Colon (tissue), 2 donors: ENCODE measurements around the gene BCL2L13.
"Not testable (repeated sequence)": the region's sequence is repeated elsewhere in the genome, so short reads cannot be mapped to it uniquely, and the experiment has no call there.

ENCODE experiments used
- FAIRE-seq: peaks from 2 replicates; lab custom pipeline; 2012; peaks lifted over from hg19 to GRCh38; lab: Jason Lieb, UNC
- donor health status: control.
- donor health status: control.

The BCL2L13 gene

GRCh38 chr22:17695986-17696385 is 57.4 kb downstream of the BCL2L13 start:
- no peak for FAIRE-seq

- not testable (repeated sequence) for FAIRE-seq
Measured at GRCh38 chr22:17697196-17697595, 58.6 kb downstream of the BCL2L13 start.

- FAIRE-seq: not testable (repeated sequence)
Measured at GRCh38 chr22:17698276-17698675, 59.7 kb downstream of the BCL2L13 start.

GRCh38 chr22:17698948-17699347 is 60.4 kb downstream of the BCL2L13 start:
- no peak for FAIRE-seq

- FAIRE-seq: no peak
Measured at GRCh38 chr22:17699696-17700340, 61.3 kb downstream of the BCL2L13 start.

- no peak for FAIRE-seq
Measured at GRCh38 chr22:17700778-17701177, 62.2 kb downstream of the BCL2L13 start.

GRCh38 chr22:17703811-17704210 is 65.3 kb downstream of the BCL2L13 start:
- FAIRE-seq: no peak

GRCh38 chr22:17705546-17705945 is 67.0 kb downstream of the BCL2L13 start:
- FAIRE-seq: no peak

GRCh38 chr22:17705951-17706900 is 67.7 kb downstream of the BCL2L13 start:
- FAIRE-seq: peak; percentile 36

- no peak for FAIRE-seq
Measured at GRCh38 chr22:17706947-17707346, 68.4 kb downstream of the BCL2L13 start.

GRCh38 chr22:17707526-17707925 is 69.0 kb downstream of the BCL2L13 start:
- no peak for FAIRE-seq

GRCh38 chr22:17710023-17710422 is 71.5 kb downstream of the BCL2L13 start:
- FAIRE-seq: no peak

GRCh38 chr22:17712441-17712840 is 73.9 kb downstream of the BCL2L13 start:
- FAIRE-seq: no peak

- FAIRE-seq: no peak
Measured at GRCh38 chr22:17716529-17716928, 78.0 kb downstream of the BCL2L13 start.

- FAIRE-seq: no peak
Measured at GRCh38 chr22:17717708-17718107, 79.2 kb downstream of the BCL2L13 start.

GRCh38 chr22:17719911-17720310 is 81.4 kb downstream of the BCL2L13 start:
- FAIRE-seq: no peak

- no peak for FAIRE-seq
Measured at GRCh38 chr22:17724241-17724640, 85.7 kb downstream of the BCL2L13 start.

- FAIRE-seq: no peak
Measured at GRCh38 chr22:17724678-17725499, 86.3 kb downstream of the BCL2L13 start.

- no peak for FAIRE-seq
Measured at GRCh38 chr22:17725500-17725796, 86.9 kb downstream of the BCL2L13 start.

GRCh38 chr22:17726006-17726927 is 87.7 kb downstream of the BCL2L13 start:
- FAIRE-seq: no peak
